Measurements from ENCODE around the gene RTRAF. TPM values are rescaled to one million over a fixed set of nuclear protein-coding genes. Genes with fewer than 3 reads are reported as not detected.

The RTRAF gene
- total RNA-seq, 2 donors from 2014 or later: 128 to 131 TPM

Other genes with a start within 250 kb of the RTRAF start
- 10 to 100 TPM; 14.5 to 29.5 TPM for gene GNG2, start 128.9 kb upstream of the RTRAF start, total RNA-seq
- 10 to 100 TPM; 49.8 to 56.9 TPM for gene NID2, start 79.5 kb downstream of the RTRAF start, total RNA-seq

Data from posterior vena cava (tissue), 2 donors.